Measurements from ENCODE around the gene UTF1.

UTF1 gene

DNA sequence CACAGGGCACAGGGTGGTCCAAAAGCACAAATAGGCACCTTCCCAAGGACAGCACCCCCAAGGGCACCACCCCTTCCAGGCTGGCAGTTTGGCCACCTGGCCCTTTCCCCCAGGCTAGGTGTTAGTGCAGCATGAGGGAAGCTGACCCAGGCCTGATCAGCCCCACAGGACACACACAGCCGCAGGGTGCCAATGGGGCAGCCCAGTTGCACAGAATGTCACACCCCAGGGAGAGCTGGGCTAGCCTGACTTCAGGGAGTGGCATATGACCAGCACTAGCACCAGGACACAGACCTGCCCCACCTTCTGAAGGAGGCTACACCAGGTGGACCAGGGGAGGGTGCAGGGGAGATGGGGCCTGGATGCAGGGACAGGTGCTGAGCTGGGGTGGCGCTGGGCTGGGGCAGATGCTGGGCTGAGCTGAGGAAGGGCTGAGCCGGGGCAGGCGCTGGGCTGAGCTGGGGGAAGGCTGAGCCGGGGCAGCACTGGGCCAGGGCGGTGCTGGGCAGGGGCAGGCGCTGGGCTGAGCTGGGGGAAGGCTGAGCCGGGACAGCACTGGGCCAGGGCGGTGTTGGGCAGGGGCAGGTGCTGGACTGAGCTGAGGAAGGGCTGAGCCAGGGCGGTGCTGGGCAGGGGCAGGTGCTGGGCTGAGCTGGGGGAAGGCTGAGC, 50.5 kb downstream of the UTF1 start:
- DNase-seq: no peak

DNA sequence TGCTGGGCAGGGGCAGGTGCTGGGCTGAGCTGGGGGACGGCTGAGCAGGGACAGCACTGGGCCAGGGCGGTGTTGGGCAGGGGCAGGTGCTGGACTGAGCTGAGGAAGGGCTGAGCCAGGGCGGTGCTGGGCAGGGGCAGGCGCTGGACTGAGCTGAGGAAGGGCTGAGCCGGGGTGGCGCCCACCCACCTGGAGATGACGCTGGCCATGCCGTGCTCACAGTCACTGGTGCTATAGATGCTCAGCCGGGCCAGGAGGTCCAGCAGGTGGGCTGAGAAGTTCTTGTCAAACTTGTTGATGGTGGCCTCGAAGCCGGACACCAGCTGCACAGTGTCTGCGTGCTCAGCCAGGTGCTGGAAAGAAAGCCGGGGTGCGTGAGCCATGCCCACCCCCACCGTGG, 51.1 kb downstream of the UTF1 start:
- DNase-seq: no peak

All from CD4-positive, alpha-beta T cell treated with Interleukin-21 for 1 hour (primary cell).